ENCODE results near the gene NTN1. TPM values are rescaled to one million over a fixed set of nuclear protein-coding genes. Genes with fewer than 3 reads are reported as not detected.

Gene NTN1
- total RNA-seq, 4 donors from 2014 or later, result 5.9 to 11.6 (median 8.5) TPM

DNA sequence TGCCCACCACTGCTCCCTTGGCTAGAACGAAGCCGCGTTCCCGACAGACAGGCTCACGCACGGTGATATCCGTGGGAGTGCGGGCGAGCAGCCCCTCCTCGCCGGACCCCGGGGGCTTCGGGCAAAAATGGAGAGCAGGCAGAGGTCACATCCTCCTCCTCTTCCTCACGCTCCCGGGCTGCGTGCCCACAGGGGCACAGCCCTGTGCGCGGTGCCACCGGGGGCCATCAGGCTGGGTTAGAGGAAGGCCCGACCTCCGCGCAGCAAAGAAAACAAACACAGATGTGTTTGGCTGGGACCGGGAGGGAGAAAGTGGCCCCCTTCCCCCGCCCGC lies 519 bp upstream of the NTN1 start:
- H3K4me3 ChIP-seq (ENCODE audit: low read depth, poor library complexity, severe bottlenecking), result peak overlapping the region; percentile 38
- intact Hi-C loops (cut with DNase I; ENCODE audit: low total_unique reads), result no loop called here
- 2 to 3% methylated on average over 22 of the region's 25 CpGs for WGBS, 2 donors
- DNase-seq (ENCODE audit: low spot score in 2 of 2), result peak in 1 of 2 donors; percentile 84
- TF ChIP-seq POLR2A (IDR thresholded peaks at IDR 0.05), result no peak
- TF ChIP-seq, protein P1, sequence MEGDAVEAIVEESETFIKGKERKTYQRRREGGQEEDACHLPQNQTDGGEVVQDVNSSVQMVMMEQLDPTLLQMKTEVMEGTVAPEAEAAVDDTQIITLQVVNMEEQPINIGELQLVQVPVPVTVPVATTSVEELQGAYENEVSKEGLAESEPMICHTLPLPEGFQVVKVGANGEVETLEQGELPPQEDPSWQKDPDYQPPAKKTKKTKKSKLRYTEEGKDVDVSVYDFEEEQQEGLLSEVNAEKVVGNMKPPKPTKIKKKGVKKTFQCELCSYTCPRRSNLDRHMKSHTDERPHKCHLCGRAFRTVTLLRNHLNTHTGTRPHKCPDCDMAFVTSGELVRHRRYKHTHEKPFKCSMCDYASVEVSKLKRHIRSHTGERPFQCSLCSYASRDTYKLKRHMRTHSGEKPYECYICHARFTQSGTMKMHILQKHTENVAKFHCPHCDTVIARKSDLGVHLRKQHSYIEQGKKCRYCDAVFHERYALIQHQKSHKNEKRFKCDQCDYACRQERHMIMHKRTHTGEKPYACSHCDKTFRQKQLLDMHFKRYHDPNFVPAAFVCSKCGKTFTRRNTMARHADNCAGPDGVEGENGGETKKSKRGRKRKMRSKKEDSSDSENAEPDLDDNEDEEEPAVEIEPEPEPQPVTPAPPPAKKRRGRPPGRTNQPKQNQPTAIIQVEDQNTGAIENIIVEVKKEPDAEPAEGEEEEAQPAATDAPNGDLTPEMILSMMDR (IDR thresholded peaks at IDR 0.05), result no peak

DNA sequence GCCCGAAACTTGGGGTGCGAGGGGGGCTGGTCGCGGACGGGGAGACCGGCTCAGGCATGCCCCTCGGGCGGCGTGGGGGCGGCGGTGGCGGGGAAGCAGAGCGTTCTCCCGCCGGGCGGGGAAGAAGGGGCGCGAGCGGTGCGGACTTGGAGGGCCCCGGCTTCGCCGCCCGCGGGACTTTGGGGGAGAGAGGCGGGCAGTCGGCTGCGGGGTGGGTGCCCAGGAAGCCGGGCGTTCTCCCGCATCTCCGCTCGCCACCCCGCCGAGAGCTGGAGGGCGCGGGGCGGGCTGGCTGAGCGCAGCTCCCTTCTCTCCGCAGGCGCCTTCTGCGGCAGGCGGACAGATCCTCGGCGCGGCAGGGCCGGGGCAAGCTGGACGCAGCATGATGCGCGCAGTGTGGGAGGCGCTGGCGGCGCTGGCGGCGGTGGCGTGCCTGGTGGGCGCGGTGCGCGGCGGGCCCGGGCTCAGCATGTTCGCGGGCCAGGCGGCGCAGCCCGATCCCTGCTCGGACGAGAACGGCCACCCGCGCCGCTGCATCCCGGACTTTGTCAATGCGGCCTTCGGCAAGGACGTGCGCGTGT lies 772 bp downstream of the NTN1 start:
- WGBS, 2 donors, result 0 to 1% methylated on average over 7 to 55 of the region's 79 CpGs
- H3K4me3 ChIP-seq (ENCODE audit: low read depth, poor library complexity, severe bottlenecking), result peak overlapping the region; percentile 38
- peak in 1 of 2 donors; percentile 87 for DNase-seq (ENCODE audit: low spot score in 2 of 2)
- TF ChIP-seq, protein P1 (IDR thresholded peaks at IDR 0.05), result no peak
- TF ChIP-seq POLR2A (IDR thresholded peaks at IDR 0.05), result no peak
- intact Hi-C loops (cut with DNase I; ENCODE audit: low total_unique reads), result no loop called here

DNA sequence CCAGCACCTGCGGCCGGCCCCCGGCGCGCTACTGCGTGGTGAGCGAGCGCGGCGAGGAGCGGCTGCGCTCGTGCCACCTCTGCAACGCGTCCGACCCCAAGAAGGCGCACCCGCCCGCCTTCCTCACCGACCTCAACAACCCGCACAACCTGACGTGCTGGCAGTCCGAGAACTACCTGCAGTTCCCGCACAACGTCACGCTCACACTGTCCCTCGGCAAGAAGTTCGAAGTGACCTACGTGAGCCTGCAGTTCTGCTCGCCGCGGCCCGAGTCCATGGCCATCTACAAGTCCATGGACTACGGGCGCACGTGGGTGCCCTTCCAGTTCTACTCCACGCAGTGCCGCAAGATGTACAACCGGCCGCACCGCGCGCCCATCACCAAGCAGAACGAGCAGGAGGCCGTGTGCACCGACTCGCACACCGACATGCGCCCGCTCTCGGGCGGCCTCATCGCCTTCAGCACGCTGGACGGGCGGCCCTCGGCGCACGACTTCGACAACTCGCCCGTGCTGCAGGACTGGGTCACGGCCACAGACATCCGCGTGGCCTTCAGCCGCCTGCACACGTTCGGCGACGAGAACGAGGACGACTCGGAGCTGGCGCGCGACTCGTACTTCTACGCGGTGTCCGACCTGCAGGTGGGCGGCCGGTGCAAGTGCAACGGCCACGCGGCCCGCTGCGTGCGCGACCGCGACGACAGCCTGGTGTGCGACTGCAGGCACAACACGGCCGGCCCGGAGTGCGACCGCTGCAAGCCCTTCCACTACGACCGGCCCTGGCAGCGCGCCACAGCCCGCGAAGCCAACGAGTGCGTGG lies 1.5 kb downstream of the NTN1 start:
- WGBS, 2 donors, result 1 to 4% methylated on average over 17 to 28 of the region's 106 CpGs
- no peak for TF ChIP-seq POLR2A (IDR thresholded peaks at IDR 0.05)
- TF ChIP-seq, protein P1 (IDR thresholded peaks at IDR 0.05), result no peak
- H3K4me3 ChIP-seq (ENCODE audit: low read depth, poor library complexity, severe bottlenecking), result peak overlapping the region; percentile 38
- intact Hi-C loops (cut with DNase I; ENCODE audit: low total_unique reads), result no loop called here
- peak in 1 of 2 donors; percentile 84 for DNase-seq (ENCODE audit: low spot score in 2 of 2)

DNA sequence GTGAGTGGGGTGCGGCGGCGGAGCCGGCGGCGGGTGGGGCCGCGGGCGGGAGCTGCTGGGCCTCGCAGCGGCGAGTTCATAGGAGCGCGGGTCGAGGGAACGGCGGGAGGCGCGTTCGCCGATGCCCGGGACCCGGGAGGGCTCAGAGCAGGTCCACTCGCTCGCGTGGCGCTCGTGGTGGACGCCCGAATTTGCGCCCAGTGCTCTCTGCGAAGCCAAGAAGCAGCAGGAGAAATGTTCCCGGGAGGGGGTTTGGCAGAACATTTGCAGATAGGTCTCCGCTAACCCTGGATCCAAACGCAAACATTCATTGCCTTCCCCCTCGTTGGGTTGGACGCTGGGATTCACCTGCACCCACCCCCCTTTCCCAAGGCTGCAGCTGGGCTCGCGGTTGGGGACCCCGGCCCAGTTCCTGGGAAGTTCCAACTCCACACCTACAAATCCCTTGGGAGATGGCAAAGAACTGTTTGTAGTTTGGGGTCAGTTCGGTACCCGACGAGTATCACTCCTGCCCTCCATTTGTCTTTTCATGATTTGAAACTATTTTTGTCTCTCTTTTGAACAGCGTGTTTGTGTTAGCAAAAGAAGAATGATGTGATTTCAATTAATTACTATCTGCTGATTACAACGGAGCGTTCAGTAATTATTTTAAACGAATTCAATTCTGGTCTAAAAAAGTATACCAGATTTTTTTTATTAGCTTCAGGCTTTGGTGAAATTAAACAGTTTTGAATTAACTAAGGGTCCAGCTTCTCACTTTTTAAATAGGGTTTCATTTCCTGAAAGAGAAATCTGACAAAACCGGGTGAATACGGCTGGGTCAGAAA lies 2.3 kb downstream of the NTN1 start:
- DNase-seq (ENCODE audit: low spot score in 2 of 2), result no peak
- intact Hi-C loops (cut with DNase I; ENCODE audit: low total_unique reads), result no loop called here
- TF ChIP-seq POLR2A (IDR thresholded peaks at IDR 0.05), result no peak
- TF ChIP-seq, protein P1 (IDR thresholded peaks at IDR 0.05), result no peak
- no peak overlapping the region for H3K4me3 ChIP-seq (ENCODE audit: low read depth, poor library complexity, severe bottlenecking)
- 20 to 39% methylated on average over 25 to 34 of the region's 49 CpGs for WGBS, 2 donors

DNA sequence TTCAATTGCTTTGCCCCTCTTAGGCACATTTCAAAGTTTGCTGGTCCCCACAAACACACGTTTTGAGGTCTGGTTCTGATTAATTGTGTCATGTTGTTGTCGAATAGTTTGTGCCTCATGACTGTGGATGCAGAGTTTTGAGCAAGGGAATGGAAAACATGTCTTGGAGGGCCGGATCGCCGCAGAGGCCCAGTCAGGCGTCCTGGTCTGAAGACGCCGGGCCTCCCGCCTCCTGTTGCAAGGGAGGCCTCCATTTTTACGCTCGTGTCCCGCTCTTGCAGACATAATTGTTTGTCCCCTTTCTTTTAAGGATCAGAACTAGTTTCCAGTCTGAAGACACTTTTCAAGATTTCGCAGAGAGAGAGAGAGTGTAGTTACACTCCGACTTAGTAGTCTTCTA lies 3.2 kb downstream of the NTN1 start:
- no peak for TF ChIP-seq POLR2A (IDR thresholded peaks at IDR 0.05)
- TF ChIP-seq, protein P1 (IDR thresholded peaks at IDR 0.05), result no peak
- no peak overlapping the region for H3K4me3 ChIP-seq (ENCODE audit: low read depth, poor library complexity, severe bottlenecking)
- intact Hi-C loops (cut with DNase I; ENCODE audit: low total_unique reads), result no loop called here
- 66 to 76% methylated on average over 14 of the region's 14 CpGs for WGBS, 2 donors
- no peak for DNase-seq (ENCODE audit: low spot score in 2 of 2)
